ENCODE results near the gene KCNG4. TPM values are rescaled to one million over a fixed set of nuclear protein-coding genes. Genes with fewer than 3 reads are reported as not detected.

Gene KCNG4
- total and polyA plus RNA-seq, 7 donors: not detected

GRCh38 chr16:84278968-84279367 is 39.2 kb upstream of the KCNG4 start:
- H3K27me3 ChIP-seq: no peaks in the 10 kb centered on the region
- 67 to 86% methylated on average over 6 of the region's 6 CpGs for WGBS, 2 donors
- no peaks in the 10 kb centered on the region for H3K36me3 ChIP-seq
- H3K27ac ChIP-seq: no peak overlapping the region
- DNase-seq: no peak
- intact Hi-C loops (cut with DNase I): no loop called here
- TF ChIP-seq CTCF (IDR thresholded peaks at IDR 0.05) (no peak), EP300 (IDR thresholded peaks at IDR 0.05) (no peak), POLR2AphosphoS5 (IDR thresholded peaks at IDR 0.05) (no peak), POLR2A (IDR thresholded peaks at IDR 0.05) (no peak)
- H3K9me3 ChIP-seq: no peaks in the 10 kb centered on the region
- peaks cover 0 to 8% (median 6%) of the 10 kb centered on the region in 4 donors for H3K4me1 ChIP-seq
- H3K4me3 ChIP-seq: no peak overlapping the region

DNA sequence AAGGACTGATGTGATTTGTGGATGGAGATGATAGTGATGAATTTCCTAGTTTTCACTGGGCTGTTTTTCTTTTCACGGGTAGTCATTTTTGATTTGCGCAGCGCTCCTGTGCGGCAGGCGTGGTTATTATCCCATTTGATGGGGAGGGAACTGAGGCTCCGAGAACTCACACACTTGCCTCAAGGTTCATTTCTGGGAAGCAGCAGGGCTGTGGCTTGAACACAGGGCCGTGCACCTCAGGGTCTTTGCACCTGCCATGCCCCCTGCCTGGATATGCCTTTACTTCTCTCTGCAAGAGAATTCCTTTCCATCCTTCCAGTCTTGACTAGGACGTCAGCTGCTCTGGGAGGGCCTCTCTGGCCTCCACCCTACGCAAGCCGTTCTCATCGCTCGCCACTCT is 38.5 kb upstream of the KCNG4 start:
- TF ChIP-seq EP300 (IDR thresholded peaks at IDR 0.05): no peak
- H3K27me3 ChIP-seq: no peaks in the 10 kb centered on the region
- DNase-seq: no peak
- H3K9me3 ChIP-seq: no peaks in the 10 kb centered on the region
- H3K27ac ChIP-seq: no peak overlapping the region
- intact Hi-C loops (cut with DNase I): no loop called here
- no peaks in the 10 kb centered on the region for H3K36me3 ChIP-seq
- no peak overlapping the region for H3K4me3 ChIP-seq
- peaks cover 0 to 5% (median under 1%) of the 10 kb centered on the region in 4 donors for H3K4me1 ChIP-seq
- 91 to 95% methylated on average over 12 of the region's 12 CpGs for WGBS, 2 donors

DNA sequence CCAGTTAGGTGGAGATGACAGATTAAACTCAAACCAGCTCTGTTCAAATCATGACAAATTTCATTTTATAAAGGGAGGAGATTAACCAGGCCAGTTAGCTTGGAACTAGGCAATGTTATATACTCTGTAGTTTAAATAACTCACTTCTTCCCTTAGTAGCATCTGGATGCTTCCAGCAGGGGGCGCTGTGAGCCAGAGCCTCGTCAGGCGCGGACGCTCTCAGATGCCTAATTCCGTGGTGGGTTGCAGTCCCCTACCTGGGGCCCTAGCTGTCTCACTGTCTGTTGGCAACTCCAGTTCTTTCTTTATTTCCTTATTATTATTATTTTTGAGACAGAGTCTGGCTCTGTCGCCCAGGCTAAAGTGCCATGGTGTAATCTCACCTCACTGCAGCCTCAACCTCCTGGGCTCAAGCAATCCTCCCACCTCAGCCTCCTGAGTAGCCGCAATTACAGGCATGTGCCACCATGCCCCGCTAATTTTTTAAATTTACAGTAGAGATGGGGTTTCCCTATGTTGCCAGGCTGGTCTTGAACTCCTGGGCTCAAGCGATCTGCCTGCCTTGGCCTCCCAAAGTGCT is 37.5 kb upstream of the KCNG4 start:
- TF ChIP-seq POLR2AphosphoS5 (IDR thresholded peaks at IDR 0.05) (no peak), CTCF (IDR thresholded peaks at IDR 0.05) (peak; percentile 82 to 93 (median 88)), POLR2A (IDR thresholded peaks at IDR 0.05) (no peak), EP300 (IDR thresholded peaks at IDR 0.05) (no peak)
- no peak overlapping the region for H3K27ac ChIP-seq
- peaks cover 0 to 5% (median 0%) of the 10 kb centered on the region in 4 donors for H3K4me1 ChIP-seq
- 30 to 31% methylated on average over 10 of the region's 10 CpGs for WGBS, 2 donors
- no peaks in the 10 kb centered on the region for H3K9me3 ChIP-seq
- intact Hi-C loops (cut with DNase I): loop anchor here (1.0 to 2.0 kb wide), 2 partner anchors 31 to 207 kb away; no protein-coding TSS in a partner anchor
- H3K4me3 ChIP-seq: no peak overlapping the region
- no peaks in the 10 kb centered on the region for H3K27me3 ChIP-seq
- H3K36me3 ChIP-seq: no peaks in the 10 kb centered on the region
- DNase-seq: peak; percentile 80

DNA sequence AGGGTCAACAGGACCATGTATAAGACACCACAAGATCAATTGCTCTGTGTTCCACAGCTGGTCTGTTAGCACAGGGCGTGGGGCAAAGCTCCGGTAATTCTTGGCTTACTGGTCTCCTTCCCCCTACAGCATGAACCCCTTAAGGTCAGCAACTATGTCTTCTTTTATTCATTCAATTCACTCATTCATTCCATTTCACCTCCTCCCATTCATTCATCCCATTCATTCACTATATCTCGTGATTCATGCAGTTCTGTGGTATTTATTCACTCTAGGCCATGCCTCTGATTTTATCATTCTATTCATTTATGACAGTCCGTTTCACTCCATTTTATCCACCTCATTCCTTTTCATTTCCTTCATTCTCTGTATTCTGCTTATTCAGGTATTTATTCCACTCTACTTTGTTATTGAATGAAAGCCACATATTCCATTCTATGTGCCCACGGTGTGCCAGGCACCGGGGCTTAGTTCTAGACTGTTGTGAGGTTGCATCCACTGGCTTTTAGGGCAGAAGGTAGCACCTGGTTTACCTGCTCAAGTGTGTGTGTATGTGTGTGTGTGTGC is 35.9 kb upstream of the KCNG4 start:
- Histone ChIP-seq H3K9me3 (no peaks in the 10 kb centered on the region), H3K27ac (no peak overlapping the region), H3K4me1 (peaks cover 0 to 5% (median 0%) of the 10 kb centered on the region in 4 donors), H3K4me3 (no peak overlapping the region), H3K27me3 (no peaks in the 10 kb centered on the region), H3K36me3 (no peaks in the 10 kb centered on the region)
- no peak for DNase-seq
- TF ChIP-seq POLR2AphosphoS5 (IDR thresholded peaks at IDR 0.05): no peak
- no peak for TF ChIP-seq EP300 (IDR thresholded peaks at IDR 0.05)
- TF ChIP-seq POLR2A (IDR thresholded peaks at IDR 0.05): no peak
- no peak for TF ChIP-seq CTCF (IDR thresholded peaks at IDR 0.05)
- intact Hi-C loops (cut with DNase I): loop anchor here (2.0 kb wide), 1 partner anchor 209 kb away; no protein-coding TSS in a partner anchor
- WGBS, 2 donors: 81% methylated on average over 6 of the region's 6 CpGs

DNA sequence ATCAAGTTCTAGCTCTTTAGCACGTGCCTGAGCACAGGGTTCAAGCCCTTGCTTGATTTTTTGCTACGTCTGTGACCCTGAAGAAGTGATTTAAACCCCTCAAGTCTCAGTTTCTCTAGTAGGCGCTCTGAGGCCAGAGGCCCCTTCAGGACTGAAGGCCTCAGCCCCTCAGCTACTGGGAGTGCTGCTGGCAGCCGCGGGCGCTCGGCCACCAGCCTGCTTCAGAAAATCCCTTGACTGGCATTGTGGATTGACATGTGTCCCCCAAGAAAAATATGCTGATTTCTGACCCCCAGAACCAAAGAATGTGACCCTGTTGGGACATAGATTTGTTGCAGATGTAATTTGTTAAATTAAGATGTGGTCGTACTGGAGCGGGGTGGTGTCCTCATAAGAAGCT is 34.7 kb upstream of the KCNG4 start:
- Histone ChIP-seq H3K9me3 (no peaks in the 10 kb centered on the region), H3K27ac (no peak overlapping the region), H3K27me3 (no peaks in the 10 kb centered on the region), H3K4me3 (no peak overlapping the region), H3K4me1 (peaks cover 0 to 5% (median 0%) of the 10 kb centered on the region in 4 donors), H3K36me3 (no peaks in the 10 kb centered on the region)
- no peak for TF ChIP-seq EP300 (IDR thresholded peaks at IDR 0.05)
- TF ChIP-seq CTCF (IDR thresholded peaks at IDR 0.05): no peak
- TF ChIP-seq POLR2AphosphoS5 (IDR thresholded peaks at IDR 0.05): no peak
- TF ChIP-seq POLR2A (IDR thresholded peaks at IDR 0.05): no peak
- intact Hi-C loops (cut with DNase I): no loop called here
- WGBS, 2 donors: 78 to 93% methylated on average over 9 of the region's 9 CpGs
- no peak for DNase-seq
